Measurements from ENCODE around the gene PRTFDC1.

The PRTFDC1 gene

GRCh38 chr10:24854256-24854655 lies 98.2 kb downstream of the PRTFDC1 start:
- TF ChIP-seq FOXP2 (optimal IDR thresholded peaks at IDR 0.05; ENCODE audit: borderline replicate concordance, extremely low read depth, extremely low read length, insufficient read depth) (no peak), TAF1 (IDR thresholded peaks at IDR 0.05; ENCODE audit: borderline replicate concordance, insufficient read depth, low read length) (no peak), POLR2AphosphoS5 (IDR thresholded peaks at IDR 0.05; ENCODE audit: low read depth, low read length) (no peak), SIN3A (IDR thresholded peaks at IDR 0.05; ENCODE audit: borderline replicate concordance, insufficient read depth, low read length) (no peak)
- TF ChIP-seq, protein P1, sequence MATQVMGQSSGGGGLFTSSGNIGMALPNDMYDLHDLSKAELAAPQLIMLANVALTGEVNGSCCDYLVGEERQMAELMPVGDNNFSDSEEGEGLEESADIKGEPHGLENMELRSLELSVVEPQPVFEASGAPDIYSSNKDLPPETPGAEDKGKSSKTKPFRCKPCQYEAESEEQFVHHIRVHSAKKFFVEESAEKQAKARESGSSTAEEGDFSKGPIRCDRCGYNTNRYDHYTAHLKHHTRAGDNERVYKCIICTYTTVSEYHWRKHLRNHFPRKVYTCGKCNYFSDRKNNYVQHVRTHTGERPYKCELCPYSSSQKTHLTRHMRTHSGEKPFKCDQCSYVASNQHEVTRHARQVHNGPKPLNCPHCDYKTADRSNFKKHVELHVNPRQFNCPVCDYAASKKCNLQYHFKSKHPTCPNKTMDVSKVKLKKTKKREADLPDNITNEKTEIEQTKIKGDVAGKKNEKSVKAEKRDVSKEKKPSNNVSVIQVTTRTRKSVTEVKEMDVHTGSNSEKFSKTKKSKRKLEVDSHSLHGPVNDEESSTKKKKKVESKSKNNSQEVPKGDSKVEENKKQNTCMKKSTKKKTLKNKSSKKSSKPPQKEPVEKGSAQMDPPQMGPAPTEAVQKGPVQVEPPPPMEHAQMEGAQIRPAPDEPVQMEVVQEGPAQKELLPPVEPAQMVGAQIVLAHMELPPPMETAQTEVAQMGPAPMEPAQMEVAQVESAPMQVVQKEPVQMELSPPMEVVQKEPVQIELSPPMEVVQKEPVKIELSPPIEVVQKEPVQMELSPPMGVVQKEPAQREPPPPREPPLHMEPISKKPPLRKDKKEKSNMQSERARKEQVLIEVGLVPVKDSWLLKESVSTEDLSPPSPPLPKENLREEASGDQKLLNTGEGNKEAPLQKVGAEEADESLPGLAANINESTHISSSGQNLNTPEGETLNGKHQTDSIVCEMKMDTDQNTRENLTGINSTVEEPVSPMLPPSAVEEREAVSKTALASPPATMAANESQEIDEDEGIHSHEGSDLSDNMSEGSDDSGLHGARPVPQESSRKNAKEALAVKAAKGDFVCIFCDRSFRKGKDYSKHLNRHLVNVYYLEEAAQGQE (IDR thresholded peaks at IDR 0.05; ENCODE audit: insufficient read depth in 1 of 2, low read depth in 2 of 2, low read length in 2 of 2): no peak

- no peak for TF ChIP-seq POLR2AphosphoS5 (IDR thresholded peaks at IDR 0.05; ENCODE audit: low read depth, low read length)
- TF ChIP-seq, protein P1 (IDR thresholded peaks at IDR 0.05; ENCODE audit: insufficient read depth in 1 of 2, low read depth in 2 of 2, low read length in 2 of 2): no peak
Observed at GRCh38 chr10:24853661-24854060, 98.7 kb downstream of the PRTFDC1 start.

DNA sequence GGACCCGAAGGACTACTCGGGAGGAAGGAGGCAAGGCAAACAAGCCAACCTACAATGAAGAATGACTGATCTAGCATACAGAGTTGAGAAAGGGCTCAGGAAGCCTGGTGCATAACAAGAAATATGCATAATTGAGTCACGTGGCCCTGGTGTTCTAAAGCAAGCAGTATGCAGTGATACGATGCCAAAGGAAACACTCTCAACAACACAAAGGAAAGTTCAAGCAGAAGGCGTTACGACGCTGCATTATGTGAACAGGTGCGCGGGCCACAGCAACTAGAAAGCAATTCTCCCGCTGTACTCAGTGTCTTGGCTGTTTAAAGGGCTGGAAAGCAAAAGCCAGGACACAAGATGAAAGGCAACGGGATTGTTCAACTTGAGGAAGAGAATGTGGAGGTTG lies 100.8 kb downstream of the PRTFDC1 start:
- TF ChIP-seq FOXP2 (optimal IDR thresholded peaks at IDR 0.05; ENCODE audit: borderline replicate concordance, extremely low read depth, extremely low read length, insufficient read depth) (no peak), SIN3A (IDR thresholded peaks at IDR 0.05; ENCODE audit: borderline replicate concordance, insufficient read depth, low read length) (no peak), POLR2AphosphoS5 (IDR thresholded peaks at IDR 0.05; ENCODE audit: low read depth, low read length) (no peak), TAF1 (IDR thresholded peaks at IDR 0.05; ENCODE audit: borderline replicate concordance, insufficient read depth, low read length) (no peak)
- TF ChIP-seq, protein P1 (IDR thresholded peaks at IDR 0.05; ENCODE audit: insufficient read depth in 1 of 2, low read depth in 2 of 2, low read length in 2 of 2): no peak

DNA sequence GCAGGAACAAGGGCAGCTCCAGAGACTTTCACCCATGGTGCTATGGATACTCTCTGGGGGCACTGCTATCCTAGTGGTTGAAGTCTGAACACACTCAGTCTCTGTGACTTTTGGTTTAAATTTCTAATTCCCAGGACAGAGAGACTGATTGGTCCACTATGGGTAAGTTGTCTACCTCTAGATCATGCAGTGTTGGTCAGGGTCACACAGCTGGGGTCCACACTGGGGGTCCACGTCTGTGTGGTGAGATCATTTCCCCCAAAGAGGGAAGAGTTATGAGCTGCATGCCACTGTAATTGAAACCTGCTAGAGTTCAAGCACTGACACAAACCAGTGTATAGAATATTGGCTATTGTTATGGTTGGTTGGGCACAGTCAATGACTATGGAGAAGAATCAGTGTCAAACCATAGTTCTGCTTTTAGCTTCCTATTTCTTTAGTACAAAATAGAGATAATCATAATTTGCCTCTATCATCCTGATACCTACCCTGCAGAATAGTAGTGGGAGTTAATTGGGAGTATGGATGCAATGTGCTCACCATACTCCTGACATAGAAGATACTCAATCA lies 101.6 kb downstream of the PRTFDC1 start:
- TF ChIP-seq POLR2AphosphoS5 (IDR thresholded peaks at IDR 0.05; ENCODE audit: low read depth, low read length) (no peak), SIN3A (IDR thresholded peaks at IDR 0.05; ENCODE audit: borderline replicate concordance, insufficient read depth, low read length) (no peak), TAF1 (IDR thresholded peaks at IDR 0.05; ENCODE audit: borderline replicate concordance, insufficient read depth, low read length) (no peak), FOXP2 (optimal IDR thresholded peaks at IDR 0.05; ENCODE audit: borderline replicate concordance, extremely low read depth, extremely low read length, insufficient read depth) (no peak)

GRCh38 chr10:24849501-24850299 lies 102.7 kb downstream of the PRTFDC1 start:
- TF ChIP-seq TAF1 (IDR thresholded peaks at IDR 0.05; ENCODE audit: borderline replicate concordance, insufficient read depth, low read length) (no peak), POLR2AphosphoS5 (IDR thresholded peaks at IDR 0.05; ENCODE audit: low read depth, low read length) (no peak), FOXP2 (optimal IDR thresholded peaks at IDR 0.05; ENCODE audit: borderline replicate concordance, extremely low read depth, extremely low read length, insufficient read depth) (no peak)

GRCh38 chr10:24849051-24849450 lies 103.4 kb downstream of the PRTFDC1 start:
- TF ChIP-seq FOXP2 (optimal IDR thresholded peaks at IDR 0.05; ENCODE audit: borderline replicate concordance, extremely low read depth, extremely low read length, insufficient read depth) (no peak), SIN3A (IDR thresholded peaks at IDR 0.05; ENCODE audit: borderline replicate concordance, insufficient read depth, low read length) (no peak), POLR2AphosphoS5 (IDR thresholded peaks at IDR 0.05; ENCODE audit: low read depth, low read length) (no peak), TAF1 (IDR thresholded peaks at IDR 0.05; ENCODE audit: borderline replicate concordance, insufficient read depth, low read length) (no peak)
- TF ChIP-seq, protein P1 (IDR thresholded peaks at IDR 0.05; ENCODE audit: insufficient read depth in 1 of 2, low read depth in 2 of 2, low read length in 2 of 2): no peak
